HUDEP-2 (cell line): Measurements from ENCODE around the gene CTNNA1.

Source experiments
- DNase-seq, 76 experiments: peaks; one replicate each; lab custom pipeline; 2025; ENCODE audit not compliant: unreplicated experiment in 76 of 76; lab: John Stamatoyannopoulos, UW

Gene CTNNA1

GRCh38 chr5:138956801-138957200 is 203.6 kb downstream of the CTNNA1 start:
- no peak for DNase-seq

- no peak for DNase-seq
Observed at GRCh38 chr5:138960145-138960692, 207.0 kb downstream of the CTNNA1 start.

- DNase-seq, result no peak
Observed at GRCh38 chr5:138961221-138961620, 208.0 kb downstream of the CTNNA1 start.

GRCh38 chr5:138961729-138962128 is 208.5 kb downstream of the CTNNA1 start:
- no peak for DNase-seq

GRCh38 chr5:138962614-138963370 is 209.6 kb downstream of the CTNNA1 start:
- DNase-seq, result no peak

GRCh38 chr5:138963763-138964371 is 210.6 kb downstream of the CTNNA1 start:
- no peak for DNase-seq

- no peak for DNase-seq
Observed at GRCh38 chr5:138964647-138965201, 211.5 kb downstream of the CTNNA1 start.

- DNase-seq, result no peak
Observed at GRCh38 chr5:138965626-138966025, 212.4 kb downstream of the CTNNA1 start.

- DNase-seq, result no peak
Observed at GRCh38 chr5:138966236-138966985, 213.2 kb downstream of the CTNNA1 start.

- no peak for DNase-seq
Observed at GRCh38 chr5:138967791-138968448, 214.7 kb downstream of the CTNNA1 start.

GRCh38 chr5:138968601-138969000 is 215.4 kb downstream of the CTNNA1 start:
- DNase-seq, result no peak

GRCh38 chr5:138969323-138970002 is 216.2 kb downstream of the CTNNA1 start:
- no peak for DNase-seq

- DNase-seq, result no peak
Observed at GRCh38 chr5:138972230-138972629, 219.0 kb downstream of the CTNNA1 start.

GRCh38 chr5:138972836-138973235 is 219.6 kb downstream of the CTNNA1 start:
- no peak for DNase-seq

- DNase-seq, result no peak
Observed at GRCh38 chr5:138974227-138975063, 221.2 kb downstream of the CTNNA1 start.

GRCh38 chr5:138975098-138975847 is 222.0 kb downstream of the CTNNA1 start:
- peak in 10 of 76 experiments; percentile 2 to 28 (median 12) for DNase-seq

GRCh38 chr5:138978080-138978479 is 224.9 kb downstream of the CTNNA1 start:
- DNase-seq, result no peak

GRCh38 chr5:138978581-138978980 is 225.4 kb downstream of the CTNNA1 start:
- no peak for DNase-seq
